Measurements from ENCODE around the gene ANKRD30B. TPM values are rescaled to one million over a fixed set of nuclear protein-coding genes. Genes with fewer than 3 reads are reported as not detected.
"Not testable (repeated sequence)": the region's sequence is repeated elsewhere in the genome, so short reads cannot be mapped to it uniquely, and the experiment has no call there.

Gene ANKRD30B
- total RNA-seq, 1 donor from 2014 or later: 0.39 TPM

- DNase-seq (ENCODE audit: low spot score): not testable (repeated sequence)
These were observed 107.7 kb downstream of the ANKRD30B start for GRCh38 chr18:14855634-14856033.

- DNase-seq (ENCODE audit: low spot score): not testable (repeated sequence)
These were observed 108.3 kb downstream of the ANKRD30B start for GRCh38 chr18:14856256-14856655.

GRCh38 chr18:14858514-14858913, 110.5 kb downstream of the ANKRD30B start:
- not testable (repeated sequence) for DNase-seq (ENCODE audit: low spot score)

DNA sequence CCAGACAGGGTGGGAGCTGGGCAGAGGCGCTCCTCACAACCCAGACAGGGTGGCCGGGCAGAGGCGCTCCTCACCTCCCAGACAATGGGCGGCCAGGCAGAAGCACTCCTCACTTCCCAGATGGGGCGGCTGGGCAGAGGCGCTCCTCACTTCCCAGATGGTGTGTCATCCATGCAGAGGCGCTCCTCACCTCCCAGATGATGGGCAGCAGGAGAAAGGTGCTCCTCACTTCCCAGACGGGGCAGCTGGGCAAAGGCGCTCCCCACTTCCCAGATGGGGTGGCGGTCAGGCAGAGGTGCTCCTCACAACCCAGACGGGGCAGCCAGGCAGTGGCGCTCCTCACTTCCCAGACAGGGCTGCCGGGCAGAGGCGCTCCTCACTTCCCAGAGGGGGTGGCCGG, 112.0 kb downstream of the ANKRD30B start:
- DNase-seq (ENCODE audit: low spot score): not testable (repeated sequence)

DNA sequence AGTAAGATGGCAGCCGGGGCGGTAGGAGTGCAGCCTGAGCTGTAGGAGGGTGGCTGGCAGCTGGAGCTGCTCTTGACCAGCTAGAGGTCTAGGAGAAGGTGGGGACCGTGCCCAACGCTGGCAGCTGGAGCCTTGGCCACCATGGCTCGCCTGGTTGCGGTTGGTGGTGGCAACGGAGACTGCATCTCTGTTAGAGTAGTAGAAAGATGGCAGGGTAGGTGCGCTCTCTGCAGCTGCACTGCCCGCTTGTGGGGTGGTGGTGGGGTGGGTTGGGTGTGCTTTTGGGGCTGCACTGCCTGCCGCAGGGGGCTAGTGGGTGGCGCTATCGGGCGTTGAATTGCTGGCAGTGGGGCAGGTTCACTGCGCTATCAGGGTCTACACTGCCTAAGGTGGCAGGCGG, 118.5 kb downstream of the ANKRD30B start:
- not testable (repeated sequence) for DNase-seq (ENCODE audit: low spot score)

- DNase-seq (ENCODE audit: low spot score): not testable (repeated sequence)
These were observed 120.0 kb downstream of the ANKRD30B start for GRCh38 chr18:14867988-14868387.

- DNase-seq (ENCODE audit: low spot score): not testable (repeated sequence)
These were observed 120.9 kb downstream of the ANKRD30B start for GRCh38 chr18:14868825-14869224.

DNA sequence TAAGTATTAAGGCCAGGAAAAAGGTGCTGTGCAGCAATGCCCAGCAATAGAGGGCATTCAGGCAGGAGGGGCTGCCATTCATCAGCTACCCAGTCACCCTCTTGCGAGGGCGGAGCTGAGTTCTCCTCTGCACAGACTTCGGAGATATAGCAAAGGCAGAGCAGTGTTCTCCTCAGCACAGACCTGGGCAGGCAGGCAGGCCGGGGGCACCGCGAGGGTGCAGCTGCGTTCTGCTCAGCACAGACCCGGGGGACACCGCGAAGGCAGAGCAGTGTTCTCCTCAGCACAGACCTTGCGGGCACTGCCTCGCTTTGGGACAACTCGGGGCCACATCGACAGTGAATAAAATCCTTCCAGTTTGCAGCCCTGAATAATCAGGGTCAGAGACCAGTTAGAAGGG, 130.9 kb downstream of the ANKRD30B start:
- not testable (repeated sequence) for DNase-seq (ENCODE audit: low spot score)

DNA sequence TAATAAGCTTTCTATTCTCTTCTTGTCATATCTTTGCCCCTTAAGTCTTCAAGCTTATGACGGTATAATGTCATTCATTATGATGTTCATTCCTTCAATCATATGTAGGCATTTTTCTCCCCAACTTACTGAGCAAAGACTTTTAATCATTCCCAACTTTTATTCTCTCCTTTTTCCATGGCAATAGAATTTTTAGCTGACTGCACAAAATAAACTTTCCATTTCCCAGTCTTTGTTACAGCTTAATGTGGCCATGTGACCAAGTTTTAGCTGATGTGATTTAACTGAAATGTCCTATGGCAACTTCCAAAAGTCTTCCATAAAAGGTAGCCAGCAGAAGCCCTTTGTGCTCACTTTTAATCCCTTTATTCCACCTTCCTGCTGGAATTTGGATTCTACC, 152.5 kb downstream of the ANKRD30B start:
- DNase-seq (ENCODE audit: low spot score): no peak

Small RNA genes lying within 50 kb of the gene (microRNA-seq; reads per million reads assigned to microRNA genes)
- gene MIR3156-2 (ENCODE audit: borderline number of aligned reads): not detected

Other genes with a start within 250 kb of the ANKRD30B start
- gene POTEC, start 204.6 kb upstream of the ANKRD30B start, total RNA-seq: not detected